Kidney (tissue), 14 donors: ENCODE measurements around the gene OXNAD1. TPM values are rescaled to one million over a fixed set of nuclear protein-coding genes. Genes with fewer than 3 reads are reported as not detected.

Experiments used
- DNase-seq, 5 donors: peaks; one replicate each; pipeline ENCODE4 v3.0.0-alpha.2; 2013 to 2020
- FAIRE-seq: peaks from 2 replicates; lab custom pipeline; 2012; peaks lifted over from hg19 to GRCh38; lab: Jason Lieb, UNC
- H3K27ac ChIP-seq, 2 donors: one replicate each; pipeline ENCODE4 v1.7.0; 2013; ENCODE audit warnings: low read depth in 2 of 2, low read length in 2 of 2, inconsistent platforms in 1 of 2
- H3K27me3 ChIP-seq: one replicate; pipeline ENCODE4 v1.7.1; 2013; ENCODE audit warnings: low read length, inconsistent platforms; ENCODE audit not compliant: control insufficient read depth, insufficient read depth
- H3K36me3 ChIP-seq, 3 donors: one replicate each; pipeline versions ENCODE4 v1.7.0 to v1.7.1; 2013; ENCODE audit warnings: low read length in 3 of 3, control low read depth in 1 of 3, inconsistent platforms in 1 of 3; ENCODE audit not compliant: insufficient read depth in 3 of 3, control insufficient read depth in 2 of 3
- H3K4me1 ChIP-seq, 3 donors: one replicate each; pipeline versions ENCODE4 v1.7.0 to v1.7.1; 2013; ENCODE audit warnings: low read length in 3 of 3, inconsistent platforms in 1 of 3, low read depth in 1 of 3; ENCODE audit not compliant: control insufficient read depth in 2 of 3, insufficient read depth in 2 of 3
- H3K4me3 ChIP-seq, 3 donors: one replicate each; pipeline versions ENCODE4 v1.7.0 to v1.8.1; 2013; ENCODE audit warnings: low read length in 3 of 3, control low read depth in 1 of 3, inconsistent platforms in 1 of 3
- H3K9ac ChIP-seq, 3 donors: one replicate each; pipeline versions ENCODE4 v1.7.0 to v1.7.1; 2013; ENCODE audit warnings: low read length in 3 of 3, control low read depth in 1 of 3, inconsistent platforms in 1 of 3
- H3K9me3 ChIP-seq, 3 donors: one replicate each; pipeline versions ENCODE4 v1.7.0 to v1.7.1; 2013; ENCODE audit warnings: low read length in 3 of 3, control low read depth in 1 of 3, inconsistent platforms in 1 of 3; ENCODE audit not compliant: control insufficient read depth in 2 of 3, insufficient read depth in 1 of 3
- CTCF ChIP-seq: IDR thresholded peaks from 3 replicates; pipeline ENCODE4 v1.5.1; 2012; ENCODE audit warnings: mild to moderate bottlenecking, moderate library complexity, borderline replicate concordance; ENCODE audit not compliant: insufficient read depth; ENCODE audit errors: extremely low read depth
- intact Hi-C: fragments of 100-400 bp; cut with DNase I; formaldehyde crosslinking; loops from one replicate; pipeline ENCODE4 v1.11.1; 2022
- polyA plus RNA-seq: library from polyadenylated mRNA; stranded (reverse); fragments of 350-450 nt; fragmentation: Illumina TruSeq; extraction: RNeasy Lipid Tissue Mini Kit (QIAGEN cat#74804); gene quantifications from one replicate; pipeline ENCODE4 v1.2.3, GENCODE V29; 2014; ENCODE audit warnings: low read depth, low replicate concordance; ENCODE audit not compliant: insufficient read depth
- total RNA-seq: library from RNA; stranded (reverse); fragmentation: NEBNext Ultra II Directional; extraction: Animal tissue kit (Norgen Biotek cat#: 25700); gene quantifications from one replicate; pipeline ENCODE4 v1.2.1, GENCODE V29; 2021
- donor health status: control.
- donor health status: control.
- donor health status: control.
- donor health status: control.
- donor health status: control.
- donor health status: DM: yes; HTN: yes; CAD: no.
- donor health status: Normal renal cell carcinoma (clear cell type).

OXNAD1 gene
- total and polyA plus RNA-seq, 2 donors from 2014 or later: 12.7 to 17.3 TPM

GRCh38 chr3:16266714-16267113 is 1.7 kb downstream of the OXNAD1 start:
- FAIRE-seq (no peak), DNase-seq (no peak)
- TF ChIP-seq CTCF: no peak
- Histone ChIP-seq H3K27ac (no peak overlapping the region), H3K27me3 (no peaks in the 10 kb centered on the region), H3K36me3 (peaks cover 0 to 6% (median 4%) of the 10 kb centered on the region in 3 donors), H3K4me3 (peak overlapping the region in 1 of 3 donors; percentile 99), H3K9ac (peak overlapping the region in 1 of 3 donors; percentile 17), H3K9me3 (no peaks in the 10 kb centered on the region), H3K4me1 (peaks cover 0 to 5% (median 3%) of the 10 kb centered on the region in 3 donors)
- intact Hi-C loops: no loop called here

DNA sequence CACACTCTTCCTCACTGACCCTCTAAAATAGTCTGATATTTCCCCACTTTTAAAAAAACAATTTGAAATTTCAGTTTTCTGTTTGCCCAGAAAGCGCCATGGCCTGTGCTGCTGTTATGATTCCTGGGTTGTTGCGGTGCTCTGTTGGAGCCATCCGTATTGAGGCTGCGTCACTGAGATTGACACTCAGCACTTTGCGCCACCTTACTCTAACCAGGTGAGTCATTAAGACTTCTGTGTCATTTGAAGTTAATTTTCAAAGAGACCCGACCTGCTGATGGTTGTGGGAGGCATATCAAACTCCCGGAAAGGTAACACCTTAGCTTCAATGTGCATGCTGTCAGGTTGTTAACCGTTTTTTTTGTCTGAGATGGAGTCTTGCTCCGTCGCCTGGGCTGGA is 5.8 kb downstream of the OXNAD1 start:
- intact Hi-C loops: no loop called here

DNA sequence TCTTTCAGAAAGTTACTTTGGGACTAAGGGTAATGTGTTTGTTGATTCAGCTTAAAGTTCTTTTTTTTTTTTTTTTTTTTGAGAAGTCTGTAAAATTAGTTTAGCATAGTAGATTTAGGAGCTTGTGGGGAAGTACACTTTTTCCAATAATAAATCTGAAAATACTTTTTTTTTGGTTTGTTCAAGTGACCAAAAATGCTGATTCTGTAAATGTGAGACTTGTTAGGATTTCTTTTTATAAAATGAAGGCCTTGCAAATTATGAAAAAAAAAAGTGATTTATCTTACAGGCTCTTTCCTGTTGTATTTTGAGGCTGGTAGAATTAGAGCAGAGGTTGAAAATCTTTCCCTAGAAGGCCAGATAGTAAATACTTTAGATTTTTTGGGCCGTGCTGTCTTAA is 7.6 kb downstream of the OXNAD1 start:
- H3K27ac ChIP-seq: no peak overlapping the region
- no peak for FAIRE-seq
- H3K4me3 ChIP-seq: no peak overlapping the region
- intact Hi-C loops: no loop called here
- TF ChIP-seq CTCF: no peak
- no peaks in the 10 kb centered on the region for H3K4me1 ChIP-seq
- no peak for DNase-seq
- no peaks in the 10 kb centered on the region for H3K9me3 ChIP-seq
- H3K36me3 ChIP-seq: peaks cover 3 to 21% (median 9%) of the 10 kb centered on the region in 3 donors
- H3K9ac ChIP-seq: no peak overlapping the region
- no peaks in the 10 kb centered on the region for H3K27me3 ChIP-seq

More for the DNA sequence above, 5.8 kb downstream of the OXNAD1 start:
- no peak overlapping the region for H3K4me3 ChIP-seq
- DNase-seq: no peak
- no peak overlapping the region for H3K27ac ChIP-seq
- H3K36me3 ChIP-seq: peaks cover 0 to 17% (median 7%) of the 10 kb centered on the region in 3 donors
- FAIRE-seq: no peak
- H3K4me1 ChIP-seq: peaks cover 0 to 3% (median 2%) of the 10 kb centered on the region in 3 donors
- H3K9ac ChIP-seq: no peak overlapping the region
- TF ChIP-seq CTCF: no peak
- H3K9me3 ChIP-seq: no peaks in the 10 kb centered on the region
- H3K27me3 ChIP-seq: no peaks in the 10 kb centered on the region

GRCh38 chr3:16273867-16274266 is 8.9 kb downstream of the OXNAD1 start:
- no peak overlapping the region for H3K27ac ChIP-seq
- no peaks in the 10 kb centered on the region for H3K9me3 ChIP-seq
- FAIRE-seq: peak; percentile 55
- intact Hi-C loops: no loop called here
- H3K9ac ChIP-seq: no peak overlapping the region
- no peaks in the 10 kb centered on the region for H3K4me1 ChIP-seq
- no peaks in the 10 kb centered on the region for H3K27me3 ChIP-seq
- DNase-seq: no peak
- TF ChIP-seq CTCF: no peak
- H3K36me3 ChIP-seq: peaks cover 3 to 23% (median 10%) of the 10 kb centered on the region in 3 donors
- no peak overlapping the region for H3K4me3 ChIP-seq
